Epithelial cell of proximal tubule (primary cell): ENCODE data around the gene ATXN1L. TPM values are rescaled to one million over a fixed set of nuclear protein-coding genes. Genes with fewer than 3 reads are reported as not detected.

Source experiments
- DNase-seq: peaks from one replicate; pipeline ENCODE4 v3.0.0-alpha.2; 2011; ENCODE audit warnings: low read depth
- H3K4me3 ChIP-seq: 2 replicates; pipeline ENCODE4 v1.5.1; 2011; ENCODE audit warnings: low read depth, mild to moderate bottlenecking, low read length
- total RNA-seq: library from RNA; depleted of rRNA; stranded (reverse); fragments of >200 nt; gene quantifications from 2 replicates; pipeline ENCODE4 v1.2.3, GENCODE V29; 2015
- TF ChIP-seq, protein P1 (sequence below): conservative IDR thresholded peaks from 2 replicates; pipeline ENCODE4 v1.5.1; 2012; ENCODE audit warnings: low read depth, mild to moderate bottlenecking, low read length

Gene ATXN1L
- total RNA-seq, 1 donor from 2014 or later, result 9.5 TPM

DNA sequence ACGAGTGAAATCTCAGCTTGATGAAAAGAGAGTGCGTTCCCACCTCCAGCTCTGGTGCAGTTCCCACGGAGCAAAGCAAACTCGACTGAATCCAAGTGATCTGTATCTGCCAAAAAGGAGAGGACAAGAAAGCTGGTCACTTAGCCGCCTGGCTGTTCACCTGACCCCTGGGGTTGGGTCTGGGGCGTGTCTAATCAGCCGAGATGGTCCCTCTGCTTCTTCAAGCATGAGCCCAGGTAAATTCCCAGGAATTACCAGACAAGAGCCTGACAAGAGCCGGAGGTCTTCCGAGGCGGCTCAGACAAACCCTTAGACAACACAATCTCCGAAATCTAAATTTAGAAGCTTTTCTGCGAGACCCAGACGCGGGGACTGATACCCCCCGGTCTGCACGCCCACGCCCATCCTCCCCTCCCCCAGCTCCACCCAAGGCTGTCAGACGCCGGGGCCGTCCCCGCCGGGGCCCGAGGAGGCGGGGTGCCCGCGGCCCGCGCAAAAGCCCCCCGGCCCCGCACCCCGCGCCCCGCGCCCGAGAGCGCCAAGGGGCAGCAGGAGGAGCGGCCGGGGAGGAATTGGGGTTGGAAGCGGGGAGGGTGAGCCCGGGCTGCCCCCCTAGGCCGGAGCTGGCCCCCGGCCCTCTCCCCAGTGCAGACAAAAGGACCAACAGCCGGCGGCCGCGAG, 37.5 kb downstream of the ATXN1L start:
- TF ChIP-seq, protein P1, sequence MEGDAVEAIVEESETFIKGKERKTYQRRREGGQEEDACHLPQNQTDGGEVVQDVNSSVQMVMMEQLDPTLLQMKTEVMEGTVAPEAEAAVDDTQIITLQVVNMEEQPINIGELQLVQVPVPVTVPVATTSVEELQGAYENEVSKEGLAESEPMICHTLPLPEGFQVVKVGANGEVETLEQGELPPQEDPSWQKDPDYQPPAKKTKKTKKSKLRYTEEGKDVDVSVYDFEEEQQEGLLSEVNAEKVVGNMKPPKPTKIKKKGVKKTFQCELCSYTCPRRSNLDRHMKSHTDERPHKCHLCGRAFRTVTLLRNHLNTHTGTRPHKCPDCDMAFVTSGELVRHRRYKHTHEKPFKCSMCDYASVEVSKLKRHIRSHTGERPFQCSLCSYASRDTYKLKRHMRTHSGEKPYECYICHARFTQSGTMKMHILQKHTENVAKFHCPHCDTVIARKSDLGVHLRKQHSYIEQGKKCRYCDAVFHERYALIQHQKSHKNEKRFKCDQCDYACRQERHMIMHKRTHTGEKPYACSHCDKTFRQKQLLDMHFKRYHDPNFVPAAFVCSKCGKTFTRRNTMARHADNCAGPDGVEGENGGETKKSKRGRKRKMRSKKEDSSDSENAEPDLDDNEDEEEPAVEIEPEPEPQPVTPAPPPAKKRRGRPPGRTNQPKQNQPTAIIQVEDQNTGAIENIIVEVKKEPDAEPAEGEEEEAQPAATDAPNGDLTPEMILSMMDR, result peak; percentile 33
- peak overlapping the region; percentile 81 for H3K4me3 ChIP-seq
- DNase-seq, result no peak

DNA sequence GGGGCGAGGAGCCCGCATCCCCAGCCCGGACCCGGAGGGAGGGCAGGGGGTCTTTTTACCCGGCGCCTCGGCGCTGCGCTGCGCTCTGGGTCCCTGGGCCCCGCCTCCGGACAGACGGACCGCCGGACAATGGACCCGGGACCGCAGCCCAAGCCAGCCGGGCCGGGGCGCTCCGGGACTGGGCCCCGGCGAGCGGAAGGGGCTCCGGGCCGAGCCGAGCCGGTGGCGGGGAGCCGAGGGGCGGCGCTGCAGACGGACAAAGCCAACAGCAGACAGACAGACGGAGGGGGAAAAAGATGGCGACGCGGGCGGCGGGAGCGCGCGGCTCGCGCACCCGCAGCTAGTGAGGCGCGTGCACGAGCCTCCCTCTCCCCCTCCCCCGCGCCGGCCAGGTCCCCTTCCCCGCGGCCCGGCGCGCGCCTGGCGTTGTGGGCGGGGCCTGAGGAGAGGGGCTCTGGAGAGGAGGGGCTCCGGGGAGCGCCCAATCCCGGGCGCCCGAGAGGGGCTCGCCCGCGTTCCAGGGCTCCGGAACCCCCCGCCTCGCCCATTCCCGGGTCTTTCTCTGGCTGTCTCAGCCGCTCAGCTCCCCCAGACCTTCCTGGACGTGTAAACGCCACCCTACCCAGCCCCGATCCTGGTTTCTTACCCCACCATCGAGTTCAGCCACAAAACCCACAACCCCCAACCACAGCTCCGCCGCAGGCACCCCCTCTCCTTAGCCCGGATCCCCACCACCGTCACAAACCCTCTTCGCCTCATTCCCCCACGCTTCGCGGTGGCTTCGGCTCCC, 38.3 kb downstream of the ATXN1L start, which contains the start of gene ZNF821:
Gene ZNF821, minus strand, starts transcription at position 334 of the 790 bp plus-strand sequence. CDS start 4,236 bp downstream, outside the sequence.
- TF ChIP-seq, protein P1, result no peak
- peak within 1 kb of the TSS; percentile 81 for H3K4me3 ChIP-seq
- no peak for DNase-seq

DNA sequence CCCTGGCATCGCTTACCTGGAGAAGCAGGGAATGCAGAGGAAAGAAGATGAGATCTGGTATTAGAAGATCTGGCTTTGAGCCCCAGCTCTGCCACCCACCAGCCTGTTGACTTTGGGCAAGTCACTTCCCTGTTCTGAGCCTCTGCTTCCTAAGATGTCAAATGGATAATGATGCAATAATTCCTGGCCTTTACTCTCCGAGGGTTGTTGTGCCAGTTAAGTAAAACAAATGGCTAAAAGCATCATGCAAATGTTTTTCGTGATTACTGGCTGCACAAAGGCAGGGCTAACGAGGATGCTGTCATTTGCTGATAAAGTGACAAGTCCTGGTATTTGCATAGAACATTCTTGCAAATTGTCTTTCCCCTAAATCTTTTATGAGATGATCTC, 39.5 kb downstream of the ATXN1L start:
- DNase-seq, result no peak
- TF ChIP-seq, protein P1, result no peak
- H3K4me3 ChIP-seq, result no peak overlapping the region

DNA sequence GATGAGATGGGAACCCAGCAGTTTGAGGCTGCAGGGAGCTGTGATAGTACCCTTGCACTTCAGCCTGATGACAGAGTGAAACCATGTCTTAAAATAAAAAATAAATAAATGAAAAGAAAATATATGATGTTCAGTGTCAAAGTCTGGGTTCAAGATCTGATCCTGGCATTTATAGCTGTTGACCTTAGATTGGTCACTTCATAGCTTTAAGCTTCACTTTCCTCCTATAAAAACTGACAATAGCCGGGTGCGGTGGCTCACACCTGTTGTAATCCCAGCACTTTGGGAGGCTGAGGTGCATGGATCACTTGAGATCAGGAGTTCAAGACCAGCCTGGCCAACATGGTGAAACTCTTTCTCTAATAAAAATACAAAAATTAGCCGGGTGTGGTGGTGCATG, 43.4 kb downstream of the ATXN1L start:
- DNase-seq, result no peak
- no peak overlapping the region for H3K4me3 ChIP-seq
- TF ChIP-seq, protein P1, result no peak

DNA sequence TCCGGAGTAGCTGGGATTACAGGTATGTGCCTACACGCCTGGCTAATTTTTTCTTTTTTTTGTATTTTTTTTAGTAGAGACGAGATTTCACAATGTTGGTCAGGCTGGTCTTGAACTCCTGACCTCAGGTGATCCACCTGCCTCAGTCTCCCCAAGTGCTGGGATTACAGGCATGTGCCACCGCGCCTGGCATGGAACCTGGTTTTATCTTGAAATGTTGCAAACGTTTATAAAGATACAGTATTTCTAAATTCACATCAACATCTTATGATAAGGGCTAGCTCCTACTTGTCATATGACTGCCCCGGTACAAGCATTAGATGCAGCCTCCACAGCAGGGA, 48.1 kb downstream of the ATXN1L start:
- H3K4me3 ChIP-seq, result peak overlapping the region; percentile 82
- DNase-seq, result no peak
- TF ChIP-seq, protein P1, result no peak

DNA sequence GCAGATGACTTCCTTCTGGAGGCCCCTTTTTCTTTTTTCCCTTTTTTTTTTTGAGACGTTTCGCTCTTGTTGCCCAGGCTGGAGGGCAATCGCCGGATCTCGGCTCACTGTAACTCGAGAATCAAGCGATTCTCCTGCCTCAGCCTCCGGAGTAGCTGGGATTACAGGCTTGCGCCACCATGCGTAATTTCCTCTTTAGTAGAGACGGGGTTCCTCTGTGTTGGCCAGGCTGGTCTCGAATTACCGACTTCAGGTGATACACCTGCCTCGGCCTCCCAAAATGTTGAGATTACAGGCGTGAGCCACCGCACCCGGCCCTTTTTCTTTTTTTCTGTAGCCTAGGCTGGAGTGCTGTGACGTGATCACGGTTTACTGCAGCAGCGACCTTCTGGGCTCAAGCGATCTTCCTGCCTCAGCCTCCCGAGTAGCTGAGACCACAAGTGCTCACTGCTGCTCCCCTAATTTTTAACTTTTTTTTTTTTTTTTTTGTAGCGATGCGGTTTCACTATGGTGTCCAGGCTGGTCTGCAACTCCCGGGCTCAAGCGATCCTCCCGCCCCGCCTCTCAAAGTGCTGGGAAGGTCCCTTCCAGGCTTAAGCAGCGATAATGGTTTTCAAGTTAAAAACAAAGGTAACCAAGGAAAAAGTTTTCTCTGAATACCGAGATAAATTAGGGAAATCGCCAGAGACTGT, 48.6 kb downstream of the ATXN1L start:
- H3K4me3 ChIP-seq, result peak overlapping the region; percentile 82
- peak; percentile 47 for DNase-seq
- TF ChIP-seq, protein P1, result peak; percentile 24
